K562 (cell line): ENCODE results near the gene CTDSP2. TPM values are rescaled to one million over a fixed set of nuclear protein-coding genes. Genes with fewer than 3 reads are reported as not detected.
"Not testable (repeated sequence)": the region's sequence is repeated elsewhere in the genome, so short reads cannot be mapped to it uniquely, and the experiment has no call there.

Source experiments
- ATAC-seq: fragments of 200-7000 bp; cut with Tn5 transposase; 3 replicates; pipeline ENCODE4 v1.9.1; 2020; ENCODE audit warnings: moderate library complexity
- BruUV-seq: library from RNA; stranded (reverse); fragments of 400-500 nt; replicated peaks from 2 replicates; lab custom pipeline; 2021; lab: Mats Ljungman, UMichigan
- CTCF ChIA-PET: fragments of 300-600 bp; formaldehyde crosslinking; extraction: SDS; loops from one replicate; lab custom pipeline; 2021; ENCODE audit warnings: low intra/inter-chr PET ratio; lab: Yijun Ruan, JAX
- POLR2A ChIA-PET: fragments of 300-600, 350-650 bp; sonication (Branson Sonifier 250); formaldehyde crosslinking; extraction: SDS; loops from one replicate; lab custom pipeline; 2021; ENCODE audit warnings: antibody characterized with exemption, inconsistent platforms; lab: Yijun Ruan, JAX
- DNase-seq, 4 experiments: peaks; one replicate each; pipeline versions ENCODE4 v3.0.0 to v3.0.0-alpha.2; 2011 to 2018; ENCODE audit warnings: low spot score in 3 of 4, mixed read lengths in 3 of 4; ENCODE audit errors: extremely low read depth in 1 of 4
- FAIRE-seq: peaks from 2 replicates; lab custom pipeline; 2011; peaks lifted over from hg19 to GRCh38; lab: Jason Lieb, UNC
- H2AFZ ChIP-seq: 2 replicates; pipeline ENCODE4 v1.6.0; 2011; ENCODE audit warnings: low read depth, low read length, control low read depth, inconsistent platforms
- H3K27ac ChIP-seq: fragments of 200-600 bp; 3 replicates; pipeline ENCODE4 v1.8.0; 2011; ENCODE audit warnings: low read depth, mild to moderate bottlenecking, control low read depth, inconsistent platforms, low read length, moderate library complexity, mixed read lengths; ENCODE audit errors: extremely low read depth
- H3K27me3 ChIP-seq, 2 experiments: fragments of 300-600 bp in 1 of 2; 2 replicates in 1 of 2; 3 replicates in 1 of 2; pipeline versions ENCODE4 v1.6.0 to v1.8.0; 2011; ENCODE audit warnings: inconsistent platforms in 2 of 2, low read length in 2 of 2, mild to moderate bottlenecking in 1 of 2, mixed read lengths in 1 of 2, moderate library complexity in 1 of 2; ENCODE audit not compliant: control insufficient read depth in 2 of 2, insufficient read depth in 2 of 2
- H3K36me3 ChIP-seq: fragments of 300-600 bp; 3 replicates; pipeline ENCODE4 v1.8.0; 2011; ENCODE audit warnings: mild to moderate bottlenecking, low read length, inconsistent platforms; ENCODE audit not compliant: control insufficient read depth, insufficient read depth
- H3K4me1 ChIP-seq, 2 experiments: fragments of 200-600 bp in 1 of 2; replicated peaks in 1 of 2; 2 replicates in 1 of 2; 3 replicates in 1 of 2; pipeline versions ENCODE4 v1.5.1 to v1.8.0; 2011; ENCODE audit warnings: inconsistent platforms in 2 of 2, low read length in 2 of 2, mild to moderate bottlenecking in 1 of 2, mixed read lengths in 1 of 2, moderate library complexity in 1 of 2; ENCODE audit not compliant: control insufficient read depth in 2 of 2, insufficient read depth in 2 of 2
- H3K4me2 ChIP-seq: 2 replicates; pipeline ENCODE4 v1.6.1; 2011; ENCODE audit warnings: low read length, control low read depth, inconsistent platforms, mixed read lengths; ENCODE audit not compliant: insufficient read depth
- H3K4me3 ChIP-seq: fragments of 200-600 bp; sonication (generic), shearing (Covaris generic); 2 replicates; pipeline ENCODE4 v1.5.1; 2016; ENCODE audit warnings: control low read depth, inconsistent platforms
- H3K79me2 ChIP-seq: fragments of 200-600 bp; 3 replicates; pipeline ENCODE4 v1.8.0; 2011; ENCODE audit warnings: low read length, inconsistent platforms; ENCODE audit not compliant: control insufficient read depth, insufficient read depth
- H3K9ac ChIP-seq, 2 experiments: 2 replicates each; pipeline versions ENCODE4 v1.6.0 to v1.6.1; 2011; ENCODE audit warnings: low read depth in 2 of 2, low read length in 2 of 2, control low read depth in 1 of 2, inconsistent platforms in 1 of 2, mild to moderate bottlenecking in 1 of 2, mixed read lengths in 1 of 2; ENCODE audit not compliant: insufficient read depth in 1 of 2
- H3K9me1 ChIP-seq: one replicate; pipeline ENCODE4 v1.6.0; 2011; ENCODE audit warnings: inconsistent platforms, mild to moderate bottlenecking, low read length, moderate library complexity; ENCODE audit not compliant: control insufficient read depth, insufficient read depth
- H3K9me3 ChIP-seq: replicated peaks from 2 replicates; pipeline ENCODE4 v1.5.1; 2011; ENCODE audit warnings: low read depth, low read length, inconsistent platforms; ENCODE audit not compliant: control insufficient read depth, insufficient read depth
- H4K20me1 ChIP-seq: replicated peaks from 2 replicates; pipeline ENCODE4 v1.6.1; 2011; ENCODE audit warnings: low read length, inconsistent platforms, mixed read lengths; ENCODE audit not compliant: control insufficient read depth, insufficient read depth
- BCOR ChIP-seq: fragments of 450-650 bp; IDR thresholded peaks from 2 replicates; pipeline ENCODE4 v1.6.1; 2016
- KLF10 ChIP-seq: fragments of 250-450 bp; sonication (Bioruptor Pico); IDR thresholded peaks from 2 replicates; pipeline ENCODE4 v1.6.1; 2021; ENCODE audit warnings: matching md5 sums
- RBM25 ChIP-seq: fragments of 200-400 bp; formaldehyde crosslinking; IDR thresholded peaks from 2 replicates; pipeline ENCODE4 v1.6.1; 2018; ENCODE audit warnings: low read length, low read depth, moderate library complexity; ENCODE audit not compliant: severe bottlenecking
- ZNF121 ChIP-seq: sonication (generic); formaldehyde crosslinking; conservative IDR thresholded peaks from 2 replicates; pipeline ENCODE4 v1.8.0; 2022; ENCODE audit warnings: missing genetic modification reagents
- ZNF668 ChIP-seq: fragments of 250-450 bp; sonication (Bioruptor Pico); IDR thresholded peaks from 2 replicates; pipeline ENCODE4 v1.8.0; 2022; ENCODE audit warnings: mild to moderate bottlenecking, inconsistent platforms
- WGBS: fragments of 100-300 bp; shearing (Covaris generic); methylation state at CpG from one replicate; pipeline ENCODE4 v1.1.6; 2016; ENCODE audit warnings: low coverage, mixed read lengths; ENCODE audit not compliant: insufficient coverage; ENCODE audit errors: missing lambda C conversion rate; 5-methylcytosine and 5-hydroxymethylcytosine counted together
- in situ Hi-C: fragments of 300-500 bp; cut with MboI; formaldehyde crosslinking; loops from 4 replicates; pipeline ENCODE4 v1.15.0; 2018; ENCODE audit warnings: inconsistent platforms, mixed read lengths
- intact Hi-C: fragments of 100-400 bp; cut with micrococcal nuclease; formaldehyde crosslinking; loops from 2 replicates; pipeline ENCODE4 v1.14.2; 2022
- polyA plus RNA-seq, 8 experiments: library from polyadenylated mRNA; depleted of rRNA in 4 of 8; stranded (reverse) in 5 of 8; unstranded in 3 of 8; fragments of >200 nt; fragmentation: Nextera tagmentation in 2 of 8; fragmentation: Illumina TruSeq in 1 of 8; extraction: Ambion mirVana in 2 of 8; extraction: Trizol in 1 of 8; gene quantifications; 2 replicates each; pipeline versions ENCODE4 v1.2.1 to v1.2.3, GENCODE V29; 2011 to 2014; ENCODE audit warnings: inconsistent platforms in 1 of 8, missing spikeins in 1 of 8
- total RNA-seq, 7 experiments: library from RNA; depleted of rRNA in 6 of 7; stranded (reverse); fragments of >200 nt in 6 of 7; fragmentation: Illumina TruSeq in 2 of 7; extraction: Trizol in 2 of 7; gene quantifications; 2 replicates each; pipeline versions ENCODE4 v1.2.1 to v1.2.3, GENCODE V29; 2011 to 2021; ENCODE audit warnings: low replicate concordance in 1 of 7
- TF ChIP-seq, protein P1 (sequence below): fragments of 450-650 bp; IDR thresholded peaks from 2 replicates; pipeline ENCODE4 v1.6.1; 2017; ENCODE audit warnings: antibody characterized with exemption, mild to moderate bottlenecking
- TF ChIP-seq, protein P2 (sequence below): fragments of 250-450 bp; sonication (Bioruptor Pico); IDR thresholded peaks from 2 replicates; pipeline ENCODE4 v1.4.0; 2020; ENCODE audit warnings: mild to moderate bottlenecking, moderate library complexity, borderline replicate concordance
- TF ChIP-seq, protein P3 (sequence below): fragments of 250-450 bp; sonication (Bioruptor Pico); IDR thresholded peaks from 2 replicates; pipeline ENCODE4 v1.9.0; 2021; ENCODE audit warnings: mild to moderate bottlenecking

The CTDSP2 gene
- total and polyA plus RNA-seq, 9 of the 15 experiments (the other 6 are each of a cell fraction or from before 2014, with no cell fraction given), result 20.4 to 108 (median 47.7) TPM

DNA sequence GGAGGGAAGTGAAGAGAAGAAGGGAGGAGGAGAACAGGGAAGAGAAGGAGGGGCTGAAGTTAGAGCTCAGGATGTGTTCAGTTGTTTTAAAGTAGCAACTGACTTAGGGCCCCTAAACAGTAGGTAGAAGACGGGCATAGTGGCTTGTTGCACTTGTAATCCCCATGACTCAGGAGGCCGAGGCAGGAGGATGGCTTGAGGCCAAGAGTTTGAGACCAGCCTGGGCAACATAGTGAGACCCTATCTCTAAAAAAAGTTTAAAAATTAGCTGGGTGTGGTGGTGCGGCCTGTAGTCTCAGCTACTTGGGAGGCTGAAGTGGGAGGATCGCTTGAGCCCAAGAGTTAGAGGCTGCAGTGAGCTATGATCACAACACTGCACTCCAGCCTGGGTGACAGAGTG lies 40.4 kb upstream of the CTDSP2 start:
- H4K20me1 ChIP-seq, H3K36me3 ChIP-seq, BruUV-seq, H3K79me2 ChIP-seq, CTCF ChIA-PET, H3K9ac ChIP-seq, H3K27ac ChIP-seq, FAIRE-seq, ATAC-seq, in situ Hi-C loops, H3K4me3 ChIP-seq, H3K27me3 ChIP-seq, DNase-seq, intact Hi-C loops, H3K4me2 ChIP-seq, H3K9me3 ChIP-seq, H3K9me1 ChIP-seq: not testable (repeated sequence)
- Histone ChIP-seq H2AFZ (0 out of 2 replicates have a peak overlapping the region, but pooled peaks have one; percentile 8), H3K4me1 (peaks cover 13 to 15% of the 10 kb centered on the region in 2 experiments)
- POLR2A ChIA-PET, result interaction anchor here (0.6 to 2.5 kb wide), 2 partner anchors 22 to 44 kb away, joined by 3 to 14 read pairs; no protein-coding TSS in a partner anchor
- TF ChIP-seq ZNF121 (CRISPR knock-in tag) (peak; percentile 85), BCOR (peak; percentile 51; the same call in 1 of the 2 replicates), RBM25 (peak; percentile 27)
- 76% methylated on average over 4 of the region's 4 CpGs for WGBS

DNA sequence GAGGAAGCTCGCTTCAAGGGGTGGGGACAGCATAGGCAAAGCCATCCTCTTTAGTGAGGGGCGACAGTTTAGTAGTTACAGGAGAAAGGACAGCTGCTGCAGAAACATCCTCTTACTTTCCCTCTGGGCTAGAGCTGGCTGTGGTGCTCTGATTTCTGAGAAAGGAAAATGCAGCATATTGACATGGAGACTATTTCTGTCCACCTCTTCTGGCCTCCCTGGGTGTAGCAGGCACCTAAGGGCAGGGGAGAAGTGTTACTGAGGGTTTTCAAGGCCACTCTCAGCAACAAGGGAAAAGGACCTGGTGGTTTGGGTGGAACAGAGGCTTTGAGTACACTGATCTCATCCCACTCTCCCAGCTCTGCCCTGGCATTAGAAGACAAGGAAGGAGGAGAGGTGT lies 40.0 kb upstream of the CTDSP2 start:
- H3K4me1 ChIP-seq, result peaks cover 10 to 13% of the 10 kb centered on the region in 2 experiments; a peak in 4 of 5 replicates
- no peaks in the 10 kb centered on the region for H3K79me2 ChIP-seq
- no peak overlapping the region for H3K9ac ChIP-seq
- BruUV-seq, result no TSS peak
- H3K27me3 ChIP-seq, result no peaks in the 10 kb centered on the region
- FAIRE-seq (no peak), DNase-seq (no peak), ATAC-seq (peak; percentile 12; the same call in 1 of the 3 replicates)
- no peaks in the 10 kb centered on the region for H3K9me3 ChIP-seq
- in situ Hi-C loops, result no loop called here
- ChIA-PET POLR2A (interaction anchor here (0.6 to 2.5 kb wide), 3 partner anchors 21 to 48 kb away, joined by 3 to 14 read pairs (median 3); no protein-coding TSS in a partner anchor), CTCF (no interaction called here)
- no peak overlapping the region for H3K4me2 ChIP-seq
- WGBS, result 53% methylated on average over 2 of the region's 2 CpGs
- H3K27ac ChIP-seq, result no peak overlapping the region
- no peaks in the 10 kb centered on the region for H3K36me3 ChIP-seq
- intact Hi-C loops, result no loop called here
- peak overlapping the region; percentile 8; the same call in 1 of the 2 replicates for H2AFZ ChIP-seq
- H3K9me1 ChIP-seq, result no peaks in the 10 kb centered on the region
- H4K20me1 ChIP-seq, result no peaks in the 10 kb centered on the region
- no peak overlapping the region for H3K4me3 ChIP-seq
- TF ChIP-seq, protein P1, sequence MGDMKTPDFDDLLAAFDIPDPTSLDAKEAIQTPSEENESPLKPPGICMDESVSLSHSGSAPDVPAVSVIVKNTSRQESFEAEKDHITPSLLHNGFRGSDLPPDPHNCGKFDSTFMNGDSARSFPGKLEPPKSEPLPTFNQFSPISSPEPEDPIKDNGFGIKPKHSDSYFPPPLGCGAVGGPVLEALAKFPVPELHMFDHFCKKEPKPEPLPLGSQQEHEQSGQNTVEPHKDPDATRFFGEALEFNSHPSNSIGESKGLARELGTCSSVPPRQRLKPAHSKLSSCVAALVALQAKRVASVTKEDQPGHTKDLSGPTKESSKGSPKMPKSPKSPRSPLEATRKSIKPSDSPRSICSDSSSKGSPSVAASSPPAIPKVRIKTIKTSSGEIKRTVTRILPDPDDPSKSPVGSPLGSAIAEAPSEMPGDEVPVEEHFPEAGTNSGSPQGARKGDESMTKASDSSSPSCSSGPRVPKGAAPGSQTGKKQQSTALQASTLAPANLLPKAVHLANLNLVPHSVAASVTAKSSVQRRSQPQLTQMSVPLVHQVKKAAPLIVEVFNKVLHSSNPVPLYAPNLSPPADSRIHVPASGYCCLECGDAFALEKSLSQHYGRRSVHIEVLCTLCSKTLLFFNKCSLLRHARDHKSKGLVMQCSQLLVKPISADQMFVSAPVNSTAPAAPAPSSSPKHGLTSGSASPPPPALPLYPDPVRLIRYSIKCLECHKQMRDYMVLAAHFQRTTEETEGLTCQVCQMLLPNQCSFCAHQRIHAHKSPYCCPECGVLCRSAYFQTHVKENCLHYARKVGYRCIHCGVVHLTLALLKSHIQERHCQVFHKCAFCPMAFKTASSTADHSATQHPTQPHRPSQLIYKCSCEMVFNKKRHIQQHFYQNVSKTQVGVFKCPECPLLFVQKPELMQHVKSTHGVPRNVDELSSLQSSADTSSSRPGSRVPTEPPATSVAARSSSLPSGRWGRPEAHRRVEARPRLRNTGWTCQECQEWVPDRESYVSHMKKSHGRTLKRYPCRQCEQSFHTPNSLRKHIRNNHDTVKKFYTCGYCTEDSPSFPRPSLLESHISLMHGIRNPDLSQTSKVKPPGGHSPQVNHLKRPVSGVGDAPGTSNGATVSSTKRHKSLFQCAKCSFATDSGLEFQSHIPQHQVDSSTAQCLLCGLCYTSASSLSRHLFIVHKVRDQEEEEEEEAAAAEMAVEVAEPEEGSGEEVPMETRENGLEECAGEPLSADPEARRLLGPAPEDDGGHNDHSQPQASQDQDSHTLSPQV, result no peak
- TF ChIP-seq, protein P2, sequence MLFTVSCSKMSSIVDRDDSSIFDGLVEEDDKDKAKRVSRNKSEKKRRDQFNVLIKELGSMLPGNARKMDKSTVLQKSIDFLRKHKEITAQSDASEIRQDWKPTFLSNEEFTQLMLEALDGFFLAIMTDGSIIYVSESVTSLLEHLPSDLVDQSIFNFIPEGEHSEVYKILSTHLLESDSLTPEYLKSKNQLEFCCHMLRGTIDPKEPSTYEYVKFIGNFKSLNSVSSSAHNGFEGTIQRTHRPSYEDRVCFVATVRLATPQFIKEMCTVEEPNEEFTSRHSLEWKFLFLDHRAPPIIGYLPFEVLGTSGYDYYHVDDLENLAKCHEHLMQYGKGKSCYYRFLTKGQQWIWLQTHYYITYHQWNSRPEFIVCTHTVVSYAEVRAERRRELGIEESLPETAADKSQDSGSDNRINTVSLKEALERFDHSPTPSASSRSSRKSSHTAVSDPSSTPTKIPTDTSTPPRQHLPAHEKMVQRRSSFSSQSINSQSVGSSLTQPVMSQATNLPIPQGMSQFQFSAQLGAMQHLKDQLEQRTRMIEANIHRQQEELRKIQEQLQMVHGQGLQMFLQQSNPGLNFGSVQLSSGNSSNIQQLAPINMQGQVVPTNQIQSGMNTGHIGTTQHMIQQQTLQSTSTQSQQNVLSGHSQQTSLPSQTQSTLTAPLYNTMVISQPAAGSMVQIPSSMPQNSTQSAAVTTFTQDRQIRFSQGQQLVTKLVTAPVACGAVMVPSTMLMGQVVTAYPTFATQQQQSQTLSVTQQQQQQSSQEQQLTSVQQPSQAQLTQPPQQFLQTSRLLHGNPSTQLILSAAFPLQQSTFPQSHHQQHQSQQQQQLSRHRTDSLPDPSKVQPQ, result no peak
- TF ChIP-seq KLF10 (CRISPR knock-in tag) (no peak), ZNF668 (CRISPR knock-in tag) (no peak)
- TF ChIP-seq, protein P3, sequence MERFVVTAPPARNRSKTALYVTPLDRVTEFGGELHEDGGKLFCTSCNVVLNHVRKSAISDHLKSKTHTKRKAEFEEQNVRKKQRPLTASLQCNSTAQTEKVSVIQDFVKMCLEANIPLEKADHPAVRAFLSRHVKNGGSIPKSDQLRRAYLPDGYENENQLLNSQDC (CRISPR knock-in tag), result no peak
